Activated CD4-positive, alpha-beta T cell treated with anti-CD3 and anti-CD28 coated beads, Interleukin-2, Interleukin-6, amounts not matched to agents 100 ng/mL and 50 ng/mL, durations not matched to agents 16 hours and 8 hours (primary cell): Measurements from ENCODE around the gene SNAI3.

Source experiments
- DNase-seq: peaks from one replicate; pipeline ENCODE4 v3.0.0-alpha.2; 2020

Gene SNAI3

GRCh38 chr16:88665148-88665547 is 21.2 kb downstream of the SNAI3 start:
- DNase-seq: no peak

- peak; percentile 98 for DNase-seq
Measured at GRCh38 chr16:88662843-88663606, 23.3 kb downstream of the SNAI3 start, which contains the start of gene MVD. TSS of gene MVD (minus strand) at chr16:88663091. CDS start at chr16:88663080, 11 bp downstream.

DNA sequence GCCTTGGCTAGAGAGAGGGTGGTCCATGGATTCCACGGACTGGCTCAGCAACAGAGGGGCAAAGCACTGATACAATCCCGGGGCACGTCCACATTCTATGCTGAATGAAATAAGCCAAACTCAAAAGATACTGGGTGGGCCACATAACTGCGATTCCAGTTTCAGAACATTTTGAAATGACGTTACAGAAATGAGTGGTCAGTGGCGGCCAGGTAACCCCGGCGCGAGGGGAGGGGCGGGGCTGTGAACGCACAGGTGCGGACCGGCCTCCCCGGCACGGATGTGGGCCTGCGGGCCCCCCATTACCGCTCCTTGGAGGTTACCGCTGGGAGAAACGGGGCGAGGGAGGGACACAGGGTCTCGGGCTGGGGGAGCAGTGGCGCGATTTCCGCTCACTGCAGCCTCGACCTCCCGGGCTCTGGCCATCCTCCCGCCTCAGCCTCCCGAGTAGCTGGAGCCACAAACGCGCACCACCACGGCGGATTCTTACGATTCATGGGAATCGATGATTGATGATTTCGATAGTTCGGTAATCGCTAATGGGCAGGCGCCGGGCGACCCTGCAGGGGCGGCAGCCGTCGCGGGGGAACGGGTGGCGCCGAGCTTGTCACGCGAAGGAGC is 24.0 kb downstream of the SNAI3 start:
- DNase-seq: peak; percentile 39

DNA sequence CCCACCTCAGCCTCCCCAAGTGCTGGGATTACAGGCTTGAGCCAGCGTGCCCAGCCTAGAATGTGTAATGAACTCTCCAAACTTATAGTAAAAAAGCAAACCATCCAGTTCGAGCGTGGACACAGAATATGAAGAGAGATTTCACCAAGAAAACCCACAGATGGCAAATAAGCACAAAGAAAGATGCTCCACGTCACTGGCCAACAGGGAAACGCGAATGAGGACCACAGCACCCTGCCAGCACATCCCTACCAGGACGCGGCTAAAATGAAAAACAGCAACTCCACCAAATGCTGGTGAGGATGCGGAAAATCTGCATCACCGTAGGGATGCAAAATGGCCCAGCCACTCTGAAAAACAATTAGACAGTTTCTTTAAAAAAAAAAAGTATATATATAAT is 24.8 kb downstream of the SNAI3 start:
- no peak for DNase-seq

DNA sequence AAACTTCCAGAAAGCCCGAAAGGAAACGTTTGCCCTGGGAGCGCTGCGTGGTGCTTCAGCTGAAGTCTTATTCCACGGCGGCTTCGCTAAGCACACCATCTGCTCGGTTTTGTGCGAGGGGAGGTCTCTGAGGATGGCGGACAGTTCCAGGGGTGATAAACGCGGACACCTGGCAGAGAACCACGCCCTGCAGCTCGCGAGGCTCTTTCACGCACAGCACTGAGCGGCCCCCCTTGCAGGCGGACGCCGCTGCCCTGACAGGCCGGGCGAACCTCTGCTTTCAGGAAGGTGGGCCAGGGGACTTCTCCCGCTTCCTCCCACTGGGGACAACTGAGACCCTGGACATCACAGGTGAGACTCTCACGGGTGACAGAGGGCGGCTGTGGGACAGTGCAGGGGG is 27.1 kb downstream of the SNAI3 start:
- no peak for DNase-seq

DNA sequence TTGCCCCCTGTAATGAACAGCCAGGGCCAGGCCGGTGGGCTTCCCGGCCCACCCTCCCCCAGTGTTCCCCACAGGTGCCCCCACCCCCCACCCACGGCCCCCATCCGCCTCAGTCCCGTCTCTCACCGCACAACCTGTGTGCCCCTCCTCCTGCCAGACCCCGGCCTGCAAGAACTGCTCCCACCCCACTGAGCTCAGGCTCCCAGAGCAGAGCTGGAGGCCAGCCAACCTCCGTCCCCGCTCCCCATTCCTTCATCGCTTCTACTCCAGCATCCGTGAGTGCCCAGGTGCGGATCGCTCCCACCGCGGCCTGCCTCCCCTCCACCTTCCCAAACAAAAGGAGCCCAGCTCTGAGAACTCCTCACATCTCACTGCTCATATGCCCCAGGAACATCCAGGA is 27.6 kb downstream of the SNAI3 start:
- no peak for DNase-seq

GRCh38 chr16:88657371-88657770 is 28.9 kb downstream of the SNAI3 start:
- DNase-seq: no peak

DNA sequence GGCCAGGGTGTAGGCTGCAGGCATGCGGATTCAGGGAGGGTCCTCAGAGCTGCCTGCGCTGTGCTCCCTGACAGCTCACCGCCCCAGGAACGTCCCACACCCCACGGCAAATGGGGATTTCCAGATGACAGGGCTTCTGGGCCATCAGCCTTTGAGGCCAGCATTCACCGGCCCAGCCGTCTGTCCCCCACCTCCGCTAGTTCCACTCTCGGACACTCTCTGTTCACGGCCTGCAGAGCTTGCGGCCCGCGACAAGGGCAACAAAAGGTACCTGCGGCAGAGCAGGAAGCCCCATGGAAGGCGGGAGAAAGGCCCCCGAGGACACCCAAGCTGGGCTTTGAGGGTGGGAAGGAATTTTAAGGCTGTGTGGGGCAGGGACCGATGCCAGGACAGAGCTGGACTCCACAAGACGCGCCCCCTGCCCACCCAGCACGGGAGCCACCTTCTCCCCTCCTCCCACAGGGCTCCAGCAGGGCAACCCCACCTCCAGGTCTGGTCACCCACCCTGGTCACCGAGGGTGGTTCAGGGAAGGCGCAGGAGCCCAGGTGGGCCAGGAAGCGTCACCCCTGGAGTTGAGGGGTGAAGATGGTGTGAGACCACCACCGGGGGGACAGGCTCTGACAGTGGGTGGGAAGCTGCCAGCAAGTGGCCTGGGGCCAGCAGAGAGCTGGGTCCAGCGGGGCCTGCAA is 29.9 kb downstream of the SNAI3 start:
- DNase-seq: no peak

- no peak for DNase-seq
Measured at GRCh38 chr16:88655733-88656281, 30.5 kb downstream of the SNAI3 start.

DNA sequence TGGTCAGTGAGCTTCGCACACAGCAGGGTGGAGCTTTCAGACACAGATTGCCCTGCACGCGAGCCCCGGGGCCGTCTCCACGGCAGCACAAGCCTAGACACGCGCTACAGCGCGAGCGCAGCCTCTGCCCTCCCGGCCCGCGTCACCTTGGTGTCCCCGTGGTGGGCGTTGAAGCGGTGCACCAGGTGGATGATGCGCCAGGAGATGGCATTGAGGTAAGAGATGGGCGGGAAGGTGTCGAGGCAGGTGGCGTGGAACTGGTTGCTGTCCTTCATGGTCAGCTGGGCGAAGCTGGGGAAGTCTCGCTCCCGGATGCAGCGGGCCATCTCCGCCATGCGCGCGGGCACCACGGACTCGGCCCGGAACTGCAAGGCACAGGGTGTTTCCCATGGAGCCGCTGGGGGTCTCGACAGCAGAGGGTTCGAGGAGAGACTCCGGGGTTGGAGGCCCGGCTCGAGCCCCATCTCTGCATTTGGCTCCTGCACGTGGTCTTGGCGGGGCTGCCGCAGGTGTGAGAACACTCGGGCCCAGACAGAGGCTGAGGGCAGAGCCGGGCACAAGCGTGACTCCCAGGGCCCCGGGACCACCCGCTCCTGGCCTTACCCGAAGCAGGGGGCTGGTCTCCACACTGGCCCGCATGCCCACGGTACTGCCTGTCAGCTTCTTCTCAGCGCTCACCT is 31.1 kb downstream of the SNAI3 start:
- no peak for DNase-seq

DNA sequence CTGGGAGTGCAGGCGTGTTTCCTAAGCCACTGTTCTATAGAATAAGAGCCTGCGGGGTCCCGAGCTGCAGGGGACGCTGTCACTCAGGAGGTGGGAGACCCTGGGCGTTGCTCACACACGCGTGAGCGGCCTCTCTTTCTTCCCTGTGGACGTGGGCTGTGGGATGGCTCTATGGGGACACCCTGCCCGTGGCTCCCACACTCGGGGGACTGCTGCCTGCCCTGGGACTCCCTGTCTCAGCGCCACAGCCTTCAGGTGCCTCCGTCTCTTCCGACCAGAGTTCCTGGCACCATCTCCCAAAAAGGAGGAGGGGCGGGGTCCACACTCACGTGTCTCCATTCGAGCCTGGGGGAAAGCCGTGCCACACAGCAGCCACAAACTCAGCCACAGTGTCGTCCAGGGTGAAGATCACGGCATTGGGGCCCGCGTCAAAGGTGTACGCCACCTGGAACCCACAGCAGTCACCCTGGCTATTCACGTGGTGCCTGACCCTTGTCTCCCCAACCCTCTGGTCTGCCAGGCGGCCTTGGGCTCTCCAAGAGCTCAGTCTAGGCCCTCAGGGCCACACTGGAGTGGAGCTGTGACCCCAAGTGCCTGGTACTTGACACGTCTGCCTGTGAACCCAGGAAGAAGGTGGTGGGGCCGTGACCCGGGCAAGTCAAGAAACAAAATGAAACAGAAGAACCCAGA is 31.8 kb downstream of the SNAI3 start:
- no peak for DNase-seq

DNA sequence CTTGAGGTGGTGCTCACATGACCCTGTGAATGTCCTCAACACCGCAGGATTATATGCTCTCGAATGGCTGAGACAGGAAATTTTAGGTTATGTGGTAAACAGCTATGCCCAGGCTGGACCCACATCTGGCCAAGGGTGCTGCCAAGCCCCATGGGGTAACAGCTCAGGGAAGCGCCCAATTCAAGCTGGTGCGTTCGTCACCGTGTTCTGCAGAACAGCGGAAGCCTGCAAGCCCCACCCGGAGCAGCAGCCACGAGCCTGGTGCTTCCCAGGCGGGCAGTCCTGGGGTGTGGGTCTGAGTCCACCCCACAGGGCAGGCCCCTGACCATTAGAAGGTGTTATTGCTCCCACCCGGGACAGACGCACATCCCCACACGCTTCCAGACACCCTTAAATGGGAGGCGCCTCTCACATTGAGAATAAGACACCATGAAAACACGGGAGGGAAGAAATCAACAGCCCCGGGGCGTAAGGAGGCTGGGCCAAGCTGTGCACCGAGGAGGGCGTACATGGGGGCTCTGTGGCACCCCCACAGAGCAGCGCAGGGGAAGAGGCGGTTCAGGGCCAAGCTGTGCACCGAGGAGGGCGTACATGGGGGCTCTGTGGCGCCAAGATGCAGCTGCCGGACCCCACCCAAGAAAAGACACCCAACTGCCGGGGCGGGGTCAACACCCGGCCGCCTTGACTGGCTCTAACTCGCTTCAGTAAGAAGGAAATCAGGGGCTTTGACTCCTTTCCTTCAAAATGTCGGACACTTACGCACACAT is 32.5 kb downstream of the SNAI3 start:
- no peak for DNase-seq

- no peak for DNase-seq
Measured at GRCh38 chr16:88653101-88653500, 33.2 kb downstream of the SNAI3 start.

GRCh38 chr16:88652762-88653063 is 33.6 kb downstream of the SNAI3 start:
- no peak for DNase-seq

DNA sequence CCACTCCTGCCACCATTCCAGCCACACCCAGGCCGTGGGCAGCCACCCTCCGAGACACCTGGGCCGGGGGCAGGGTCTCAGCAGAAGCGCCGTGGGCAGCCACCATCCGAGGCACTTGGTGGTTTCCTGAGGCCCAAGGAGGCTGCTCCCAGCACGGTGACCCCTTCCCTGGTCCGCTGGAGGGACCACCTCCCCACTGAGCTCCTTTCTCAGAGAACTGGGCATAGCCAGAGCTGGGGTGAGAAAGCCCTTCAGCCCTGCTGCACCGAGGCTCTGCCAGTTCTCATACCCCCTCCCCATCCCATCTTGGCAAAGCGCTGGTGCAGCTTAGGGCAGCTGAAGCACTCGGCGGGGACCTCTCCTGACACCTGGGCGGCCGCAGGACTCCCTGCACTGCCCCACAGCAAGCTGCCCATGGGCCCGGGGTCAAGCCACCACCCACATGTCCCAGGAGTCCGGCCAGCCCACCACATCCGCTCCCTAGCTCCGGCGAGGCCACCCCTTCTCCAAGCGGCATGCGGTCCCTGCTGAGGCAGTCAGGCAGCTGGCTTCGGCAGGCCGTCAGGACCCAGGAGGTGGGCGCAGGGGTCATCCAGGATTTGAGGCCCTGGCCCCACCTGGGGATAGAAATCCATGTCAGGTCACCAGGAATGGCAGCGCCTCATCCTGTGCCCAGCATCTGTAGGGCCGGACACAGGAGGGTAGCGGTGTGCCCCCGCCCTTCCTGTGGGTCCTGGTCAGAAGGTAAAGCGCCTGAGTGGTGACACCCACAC is 34.1 kb downstream of the SNAI3 start:
- DNase-seq: no peak

DNA sequence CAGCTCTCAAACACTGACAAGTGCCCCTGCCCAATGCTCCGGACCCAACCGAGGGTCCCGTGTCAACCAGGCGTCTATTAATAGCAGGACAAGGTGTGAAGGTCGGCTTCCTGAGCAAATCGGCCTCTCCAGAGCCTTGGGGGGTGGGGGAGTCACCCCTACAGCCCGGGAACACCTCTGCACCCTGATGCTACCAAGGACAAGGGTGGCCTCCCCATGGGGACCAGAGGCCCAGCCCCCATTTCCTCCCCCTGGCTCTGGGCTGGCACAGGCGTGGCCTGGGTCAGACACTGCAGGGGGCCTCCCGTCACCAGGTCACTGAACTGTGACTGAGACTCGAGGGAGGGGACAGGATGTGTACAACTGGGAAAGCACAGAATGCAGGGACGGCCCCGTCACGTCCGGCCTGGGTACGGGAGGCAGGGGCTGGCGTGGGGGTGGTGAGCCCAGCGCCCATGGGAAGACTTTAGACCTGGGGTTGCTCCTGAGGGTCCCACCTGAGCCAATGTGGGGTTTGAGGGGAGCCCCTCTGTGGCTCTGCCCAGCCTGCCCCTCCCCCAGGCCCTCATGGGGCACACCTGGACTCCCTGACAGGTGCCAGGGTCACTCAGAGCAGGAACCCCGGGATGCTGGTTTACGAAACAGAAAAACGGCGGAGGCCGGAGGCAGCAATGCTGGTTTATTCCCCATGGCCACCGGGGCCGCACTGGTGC is 34.9 kb downstream of the SNAI3 start:
- DNase-seq: peak; percentile 91

DNA sequence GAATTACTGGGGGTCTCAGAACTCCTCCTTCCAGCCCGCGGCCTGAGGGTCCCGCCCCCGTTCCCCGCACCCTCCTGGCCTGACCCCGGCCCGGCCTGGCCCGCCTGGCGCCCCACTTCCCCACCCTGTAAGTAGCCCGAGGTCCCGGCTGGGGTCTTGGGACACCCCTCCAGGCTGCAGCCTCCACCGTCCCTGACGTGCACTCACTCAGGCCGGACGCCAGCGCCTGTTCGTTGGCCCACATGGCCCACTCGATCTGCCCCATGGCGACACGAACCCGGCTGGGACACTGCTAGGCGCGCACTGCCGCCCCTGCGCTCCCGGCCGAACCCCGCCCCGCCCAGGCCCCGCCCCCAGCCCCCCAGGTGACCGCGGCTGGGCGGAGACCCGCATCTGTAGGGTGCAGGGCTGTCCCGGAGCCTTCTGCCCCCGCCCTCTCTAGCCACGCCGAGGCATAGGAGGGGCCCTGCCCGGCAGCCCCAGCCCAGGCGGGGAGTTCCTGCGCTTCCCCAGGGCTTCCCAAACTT is 35.5 kb downstream of the SNAI3 start, which contains the start of gene CYBA:
CYBA (minus strand) TSS at position 305 of the 527 bp plus-strand sequence; CDS start at position 265, 40 bp downstream.
- DNase-seq: peak; percentile 91

- peak; percentile 50 for DNase-seq
Measured at GRCh38 chr16:88649924-88650748, 36.2 kb downstream of the SNAI3 start.
